ENCODE measurements around the gene AP1M1. TPM values are rescaled to one million over a fixed set of nuclear protein-coding genes. Genes with fewer than 3 reads are reported as not detected.

AP1M1 gene
- 88.7 TPM for total RNA-seq (2021; ENCODE audit: unreplicated experiment)
- 122 TPM for polyA plus RNA-seq (2012; ENCODE audit: insufficient read length)
- Bru-seq, nascent RNA, result percentile 67 among the genes with signal in this experiment
- percentile 74 among the genes with signal in this experiment for BruChase-seq, experiment 1, labeled RNA remaining after a 2-hour chase
- BruChase-seq, experiment 2, labeled RNA remaining after a 6-hour chase, result percentile 79 among the genes with signal in this experiment
- long read RNA-seq, full-length matches to known transcripts, result 184 of 219 reads
- long read RNA-seq, partial matches to known transcripts, result 22 of 219 reads
- long read RNA-seq, other reads (novel, unspliced or antisense), result 13 of 219 reads

DNA sequence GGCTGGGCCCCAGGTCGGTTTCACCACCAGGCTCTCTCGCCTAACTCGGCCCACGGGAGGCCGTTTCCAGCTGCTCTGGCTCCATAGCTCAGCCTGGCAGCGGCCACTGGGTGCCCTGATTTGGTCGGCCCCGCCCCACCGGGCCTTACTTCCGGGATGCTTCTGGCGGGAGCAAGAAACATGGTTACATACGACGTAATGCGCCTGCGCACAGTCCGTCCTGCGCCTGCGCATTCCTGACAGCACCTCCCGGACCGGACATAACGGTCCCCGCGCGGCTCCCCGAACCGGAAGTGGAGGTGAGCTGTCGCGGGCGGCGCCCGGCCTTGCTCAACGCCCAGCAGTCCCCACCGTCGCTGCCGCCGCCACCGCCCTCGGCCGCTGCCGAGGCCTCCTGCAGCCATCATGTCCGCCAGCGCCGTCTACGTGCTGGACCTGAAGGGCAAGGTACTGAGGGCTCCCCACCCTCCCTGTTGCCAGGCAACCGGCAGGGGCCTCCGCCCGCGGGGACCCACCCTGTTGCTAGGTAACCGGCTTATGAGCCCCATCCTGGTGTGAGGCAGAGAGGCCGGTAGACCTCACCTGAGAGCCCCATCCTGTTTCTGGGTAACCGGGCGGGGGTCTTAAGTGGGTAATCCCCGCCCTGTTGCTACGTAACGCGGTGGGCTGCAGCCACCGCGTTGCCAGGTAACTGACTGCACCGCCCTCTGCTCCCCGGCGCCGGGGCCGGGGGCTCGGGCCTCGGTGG, at the start of gene AP1M1:
Gene AP1M1 (plus strand): TSS at position 290 of the 748 bp plus-strand sequence. CDS start 116 bp downstream, at position 406.
- ATAC-seq (peak; percentile 97), DNase-seq (ENCODE audit: low read depth, low spot score) (peak; percentile 85)
- CTCF ChIA-PET, result no interaction called here
- no peaks in the 10 kb centered on the region for H3K9me3 ChIP-seq (ENCODE audit: control insufficient read depth, insufficient read depth, low read depth, low read length)
- H3K4me3 ChIP-seq (ENCODE audit: low read depth in 2 of 2, low read length in 2 of 2), result peak within 1 kb of the TSS; percentile 89 to 96
- peak within 1 kb of the TSS; percentile 95 for H3K27ac ChIP-seq (ENCODE audit: low read length)
- in situ Hi-C loops (cut with HindIII; ENCODE audit: low pct_unique_long_range_greater_than_20kb, low sequenced_read_pairs), result no loop called here
- H3K4me1 ChIP-seq (ENCODE audit: control insufficient read depth, insufficient read depth, low read length), result peaks cover 10% of the 10 kb centered on the region; the same call in 1 of the 2 replicates
- no TSS peak for BruUV-seq (replicated peaks)
- POLR2A ChIA-PET, result interaction anchor here (0.6 kb wide), 1 partner anchor 1187 kb away, joined by 6 read pairs; a partner anchor contains a TSS
- no peaks in the 10 kb centered on the region; the same call in 1 of the 2 replicates for H3K36me3 ChIP-seq (ENCODE audit: control insufficient read depth, insufficient read depth, low read length)
- intact Hi-C loops (cut with micrococcal nuclease; ENCODE audit: unreplicated experiment), result no loop called here
- TF ChIP-seq, protein P1, sequence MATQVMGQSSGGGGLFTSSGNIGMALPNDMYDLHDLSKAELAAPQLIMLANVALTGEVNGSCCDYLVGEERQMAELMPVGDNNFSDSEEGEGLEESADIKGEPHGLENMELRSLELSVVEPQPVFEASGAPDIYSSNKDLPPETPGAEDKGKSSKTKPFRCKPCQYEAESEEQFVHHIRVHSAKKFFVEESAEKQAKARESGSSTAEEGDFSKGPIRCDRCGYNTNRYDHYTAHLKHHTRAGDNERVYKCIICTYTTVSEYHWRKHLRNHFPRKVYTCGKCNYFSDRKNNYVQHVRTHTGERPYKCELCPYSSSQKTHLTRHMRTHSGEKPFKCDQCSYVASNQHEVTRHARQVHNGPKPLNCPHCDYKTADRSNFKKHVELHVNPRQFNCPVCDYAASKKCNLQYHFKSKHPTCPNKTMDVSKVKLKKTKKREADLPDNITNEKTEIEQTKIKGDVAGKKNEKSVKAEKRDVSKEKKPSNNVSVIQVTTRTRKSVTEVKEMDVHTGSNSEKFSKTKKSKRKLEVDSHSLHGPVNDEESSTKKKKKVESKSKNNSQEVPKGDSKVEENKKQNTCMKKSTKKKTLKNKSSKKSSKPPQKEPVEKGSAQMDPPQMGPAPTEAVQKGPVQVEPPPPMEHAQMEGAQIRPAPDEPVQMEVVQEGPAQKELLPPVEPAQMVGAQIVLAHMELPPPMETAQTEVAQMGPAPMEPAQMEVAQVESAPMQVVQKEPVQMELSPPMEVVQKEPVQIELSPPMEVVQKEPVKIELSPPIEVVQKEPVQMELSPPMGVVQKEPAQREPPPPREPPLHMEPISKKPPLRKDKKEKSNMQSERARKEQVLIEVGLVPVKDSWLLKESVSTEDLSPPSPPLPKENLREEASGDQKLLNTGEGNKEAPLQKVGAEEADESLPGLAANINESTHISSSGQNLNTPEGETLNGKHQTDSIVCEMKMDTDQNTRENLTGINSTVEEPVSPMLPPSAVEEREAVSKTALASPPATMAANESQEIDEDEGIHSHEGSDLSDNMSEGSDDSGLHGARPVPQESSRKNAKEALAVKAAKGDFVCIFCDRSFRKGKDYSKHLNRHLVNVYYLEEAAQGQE (IDR thresholded peaks at IDR 0.05; ENCODE audit: insufficient read depth in 1 of 2, low read depth in 2 of 2, low read length in 1 of 2), result no peak
- TF ChIP-seq SIN3A (IDR thresholded peaks at IDR 0.05; ENCODE audit: borderline replicate concordance, insufficient read depth, low read depth, low read length) (peak; percentile 41; the same call in 1 of the 2 replicates), TCF7L2 (IDR thresholded peaks at IDR 0.05; ENCODE audit: low read depth, low read length) (no peak), POLR2AphosphoS5 (IDR thresholded peaks at IDR 0.05; ENCODE audit: low read depth, low read length) (peak; percentile 84)
- TF ChIP-seq, protein P2, sequence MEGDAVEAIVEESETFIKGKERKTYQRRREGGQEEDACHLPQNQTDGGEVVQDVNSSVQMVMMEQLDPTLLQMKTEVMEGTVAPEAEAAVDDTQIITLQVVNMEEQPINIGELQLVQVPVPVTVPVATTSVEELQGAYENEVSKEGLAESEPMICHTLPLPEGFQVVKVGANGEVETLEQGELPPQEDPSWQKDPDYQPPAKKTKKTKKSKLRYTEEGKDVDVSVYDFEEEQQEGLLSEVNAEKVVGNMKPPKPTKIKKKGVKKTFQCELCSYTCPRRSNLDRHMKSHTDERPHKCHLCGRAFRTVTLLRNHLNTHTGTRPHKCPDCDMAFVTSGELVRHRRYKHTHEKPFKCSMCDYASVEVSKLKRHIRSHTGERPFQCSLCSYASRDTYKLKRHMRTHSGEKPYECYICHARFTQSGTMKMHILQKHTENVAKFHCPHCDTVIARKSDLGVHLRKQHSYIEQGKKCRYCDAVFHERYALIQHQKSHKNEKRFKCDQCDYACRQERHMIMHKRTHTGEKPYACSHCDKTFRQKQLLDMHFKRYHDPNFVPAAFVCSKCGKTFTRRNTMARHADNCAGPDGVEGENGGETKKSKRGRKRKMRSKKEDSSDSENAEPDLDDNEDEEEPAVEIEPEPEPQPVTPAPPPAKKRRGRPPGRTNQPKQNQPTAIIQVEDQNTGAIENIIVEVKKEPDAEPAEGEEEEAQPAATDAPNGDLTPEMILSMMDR (IDR thresholded peaks at IDR 0.05), result no peak
- H3K27me3 ChIP-seq (ENCODE audit: control insufficient read depth, insufficient read depth, low read length), result no peaks in the 10 kb centered on the region

DNA sequence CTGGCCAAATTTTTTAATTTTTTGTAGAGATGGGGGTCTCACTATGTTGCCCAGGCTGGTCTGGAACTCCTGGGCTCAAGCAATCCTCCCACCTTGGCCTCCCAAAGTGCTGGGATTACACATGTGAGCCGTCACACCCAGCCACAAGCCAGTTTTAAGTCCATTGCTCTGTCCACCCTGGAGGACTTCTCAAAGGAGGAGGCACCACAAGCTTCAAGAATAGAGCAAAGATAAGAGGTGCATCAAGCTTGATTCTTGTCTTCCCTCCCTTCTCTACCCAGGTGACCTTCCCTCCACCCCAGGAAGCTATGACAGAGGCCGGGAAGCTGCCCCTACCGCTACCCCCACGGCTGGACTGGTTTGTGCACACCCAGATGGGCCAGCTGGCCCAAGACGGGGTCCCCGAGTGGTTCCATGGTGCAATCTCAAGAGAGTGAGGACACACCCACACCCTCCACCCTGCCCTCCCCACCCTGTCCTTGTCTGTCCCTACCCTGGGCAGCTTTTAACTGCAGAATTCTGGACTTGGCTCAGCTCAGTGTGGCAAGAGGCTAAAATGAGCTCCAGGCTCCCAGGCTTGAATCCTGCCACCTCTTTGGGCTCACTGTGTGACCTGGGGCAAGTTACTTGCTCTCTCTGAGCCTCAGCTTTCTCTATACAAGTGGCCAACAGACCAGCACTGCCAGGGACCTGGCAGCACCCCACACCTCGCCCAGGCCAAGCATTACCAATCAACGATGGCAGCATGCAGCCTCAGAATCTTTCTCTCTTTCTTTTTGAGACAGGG, 49.1 kb upstream of the AP1M1 start:
- ATAC-seq (no peak), DNase-seq (ENCODE audit: low read depth, low spot score) (no peak)
- in situ Hi-C loops (cut with HindIII; ENCODE audit: low pct_unique_long_range_greater_than_20kb, low sequenced_read_pairs), result no loop called here
- no peaks in the 10 kb centered on the region for H3K36me3 ChIP-seq (ENCODE audit: control insufficient read depth, insufficient read depth, low read length)
- TF ChIP-seq, protein P1 (IDR thresholded peaks at IDR 0.05; ENCODE audit: insufficient read depth in 1 of 2, low read depth in 2 of 2, low read length in 1 of 2), result no peak
- TF ChIP-seq TCF7L2 (IDR thresholded peaks at IDR 0.05; ENCODE audit: low read depth, low read length) (no peak), POLR2AphosphoS5 (IDR thresholded peaks at IDR 0.05; ENCODE audit: low read depth, low read length) (no peak), SIN3A (IDR thresholded peaks at IDR 0.05; ENCODE audit: borderline replicate concordance, insufficient read depth, low read depth, low read length) (no peak)
- TF ChIP-seq, protein P2 (IDR thresholded peaks at IDR 0.05), result no peak
- no peaks in the 10 kb centered on the region for H3K27me3 ChIP-seq (ENCODE audit: control insufficient read depth, insufficient read depth, low read length)
- intact Hi-C loops (cut with micrococcal nuclease; ENCODE audit: unreplicated experiment), result no loop called here
- H3K4me1 ChIP-seq (ENCODE audit: control insufficient read depth, insufficient read depth, low read length), result no peaks in the 10 kb centered on the region
- no TSS peak for BruUV-seq (replicated peaks)
- H3K9me3 ChIP-seq (ENCODE audit: control insufficient read depth, insufficient read depth, low read depth, low read length), result no peaks in the 10 kb centered on the region
- H3K27ac ChIP-seq (ENCODE audit: low read length), result no peak overlapping the region
- CTCF ChIA-PET, result interaction anchor here (0.6 kb wide), 1 partner anchor 1978 kb away, joined by 3 read pairs; no protein-coding TSS in a partner anchor
- POLR2A ChIA-PET, result no interaction called here
- H3K4me3 ChIP-seq (ENCODE audit: low read depth in 2 of 2, low read length in 2 of 2), result no peak overlapping the region

All from Panc1 (cell line).